SH-SY5Y (cell line): ENCODE results near the gene ZNF346.

Experiments
- GATA2 ChIP-seq: IDR thresholded peaks from 2 replicates; pipeline ENCODE4 v1.6.1; 2011; ENCODE audit warnings: mild to moderate bottlenecking, low read depth, low read length
- GATA3 ChIP-seq: IDR thresholded peaks from 2 replicates; pipeline ENCODE4 v1.6.1; 2011; ENCODE audit warnings: low read depth, mild to moderate bottlenecking, low read length, moderate library complexity

DNA sequence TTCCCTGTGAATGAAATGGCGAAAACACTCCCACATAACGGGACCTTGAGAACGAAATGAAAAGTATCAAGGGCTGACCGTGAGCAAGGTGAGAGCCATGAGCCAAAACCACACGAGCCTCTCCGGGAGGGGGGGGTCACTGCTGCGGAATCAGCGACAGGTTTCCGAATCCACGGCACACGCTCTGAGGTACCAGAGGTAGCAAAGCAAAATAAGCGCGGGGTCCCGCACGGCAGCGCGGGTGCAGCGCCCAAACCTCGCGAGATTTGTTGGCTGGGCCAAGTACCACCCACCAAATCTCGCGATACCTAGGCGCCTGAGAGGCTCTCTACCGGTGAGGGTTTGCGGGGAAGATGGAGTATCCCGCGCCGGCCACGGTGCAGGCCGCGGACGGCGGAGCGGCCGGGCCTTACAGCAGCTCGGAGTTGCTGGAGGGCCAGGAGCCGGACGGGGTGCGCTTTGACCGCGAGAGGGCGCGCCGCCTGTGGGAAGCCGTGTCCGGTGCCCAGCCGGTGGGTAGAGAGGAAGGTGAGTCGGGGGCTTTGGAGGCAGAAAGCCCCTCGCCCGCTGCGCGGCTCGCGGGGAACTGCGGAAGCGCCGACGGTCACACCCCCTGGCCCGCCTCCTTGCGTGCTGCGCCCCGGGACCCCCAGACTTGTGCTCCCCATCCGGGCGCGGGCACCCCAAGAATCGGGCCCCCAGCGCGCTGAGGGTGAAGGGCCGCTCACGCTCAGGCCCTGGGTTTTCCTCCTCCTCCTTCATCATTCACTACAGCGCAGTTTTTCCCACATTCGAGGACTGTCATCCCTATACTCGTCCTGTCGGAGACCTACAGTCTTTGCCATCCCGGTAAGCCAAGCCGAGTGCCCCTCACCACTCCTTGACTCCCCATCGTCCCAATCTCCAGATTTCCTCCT is at the start of gene ZNF346:
- TF ChIP-seq GATA3, result no peak
- TF ChIP-seq GATA2, result no peak
